GM12874 (cell line): ENCODE measurements around the gene MVP.
A peak's percentile ranks its signal among the peaks of the same experiment; 100 is the strongest.

Source experiments
- TF ChIP-seq, protein P1 (sequence below): IDR thresholded peaks from 2 replicates; pipeline ENCODE4 v1.5.1; 2011; ENCODE audit warnings: low read depth, mild to moderate bottlenecking, control low read depth, low read length, moderate library complexity; ENCODE audit not compliant: insufficient read depth

Gene MVP

DNA sequence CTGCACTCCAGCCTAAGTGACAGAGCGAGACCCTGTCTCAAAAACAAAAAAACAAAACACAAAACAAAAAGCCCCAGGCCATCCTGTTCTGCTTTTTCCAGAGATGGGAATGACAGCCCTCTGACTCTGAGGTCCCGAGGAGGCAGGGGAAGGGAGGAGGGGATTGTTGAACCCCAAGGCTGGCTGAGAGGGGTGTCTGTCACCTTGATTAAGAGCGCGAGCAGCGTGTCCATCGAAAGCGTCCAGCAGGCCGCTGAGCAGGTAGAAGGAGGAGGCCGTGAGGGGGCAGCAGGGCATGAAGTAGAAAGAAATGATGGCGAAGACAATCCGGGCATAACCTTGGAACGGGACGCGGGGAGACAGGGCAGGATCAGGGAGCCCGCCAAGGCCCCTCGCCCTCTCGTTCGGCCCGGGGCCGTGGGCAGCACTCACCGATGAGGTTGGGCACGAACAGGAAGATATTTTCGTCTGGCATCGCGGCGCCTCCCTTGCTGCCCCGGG is 42.2 kb downstream of the MVP start:
- TF ChIP-seq, protein P1, sequence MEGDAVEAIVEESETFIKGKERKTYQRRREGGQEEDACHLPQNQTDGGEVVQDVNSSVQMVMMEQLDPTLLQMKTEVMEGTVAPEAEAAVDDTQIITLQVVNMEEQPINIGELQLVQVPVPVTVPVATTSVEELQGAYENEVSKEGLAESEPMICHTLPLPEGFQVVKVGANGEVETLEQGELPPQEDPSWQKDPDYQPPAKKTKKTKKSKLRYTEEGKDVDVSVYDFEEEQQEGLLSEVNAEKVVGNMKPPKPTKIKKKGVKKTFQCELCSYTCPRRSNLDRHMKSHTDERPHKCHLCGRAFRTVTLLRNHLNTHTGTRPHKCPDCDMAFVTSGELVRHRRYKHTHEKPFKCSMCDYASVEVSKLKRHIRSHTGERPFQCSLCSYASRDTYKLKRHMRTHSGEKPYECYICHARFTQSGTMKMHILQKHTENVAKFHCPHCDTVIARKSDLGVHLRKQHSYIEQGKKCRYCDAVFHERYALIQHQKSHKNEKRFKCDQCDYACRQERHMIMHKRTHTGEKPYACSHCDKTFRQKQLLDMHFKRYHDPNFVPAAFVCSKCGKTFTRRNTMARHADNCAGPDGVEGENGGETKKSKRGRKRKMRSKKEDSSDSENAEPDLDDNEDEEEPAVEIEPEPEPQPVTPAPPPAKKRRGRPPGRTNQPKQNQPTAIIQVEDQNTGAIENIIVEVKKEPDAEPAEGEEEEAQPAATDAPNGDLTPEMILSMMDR = 0 out of 2 replicates have a peak, but pooled peaks have one; percentile 3

DNA sequence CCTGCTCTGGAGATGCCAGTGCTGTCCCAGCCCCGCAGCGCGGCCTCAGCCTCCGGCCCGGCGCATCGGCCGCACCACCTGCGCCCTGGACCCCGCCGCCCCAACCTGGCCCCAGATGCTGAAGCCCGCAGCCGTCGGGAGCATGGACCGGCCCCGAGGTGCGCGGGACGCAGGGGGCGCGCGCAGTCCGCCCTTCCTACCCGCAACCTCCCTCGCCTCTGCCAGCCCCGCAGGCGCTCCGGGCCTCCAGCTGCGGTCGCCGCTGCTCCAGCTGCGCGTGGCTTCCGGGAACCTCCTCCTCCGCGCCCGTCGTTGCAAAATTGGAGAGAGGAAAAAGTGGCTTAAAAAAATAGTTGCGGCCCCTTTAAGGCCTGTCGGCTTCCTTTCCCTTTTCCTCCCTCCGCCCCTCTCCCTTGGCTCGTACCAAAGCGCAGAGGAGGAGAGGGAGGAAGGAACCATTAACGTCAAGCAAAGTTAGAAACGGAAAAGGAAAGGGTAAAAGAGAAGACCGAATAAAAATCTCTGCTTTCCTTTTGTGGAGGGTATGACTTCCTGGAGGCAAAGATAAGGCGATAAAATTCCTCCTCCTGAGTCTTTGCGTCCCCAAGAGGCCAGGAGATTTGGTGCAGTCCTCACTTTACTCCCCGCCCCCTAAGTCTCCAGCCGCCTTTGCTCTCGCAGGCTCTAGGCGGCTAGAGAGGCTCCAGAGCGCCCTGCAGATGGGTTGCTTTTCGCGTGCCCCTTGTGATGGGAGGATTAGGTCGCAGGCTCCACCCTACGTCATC is 42.8 kb downstream of the MVP start, which contains the start of gene CDIPT:
Gene CDIPT (minus strand): TSS at position 343 of the 785 bp plus-strand sequence. CDS start 369 bp downstream, outside the sequence.
- TF ChIP-seq, protein P1 = peak; percentile 84

DNA sequence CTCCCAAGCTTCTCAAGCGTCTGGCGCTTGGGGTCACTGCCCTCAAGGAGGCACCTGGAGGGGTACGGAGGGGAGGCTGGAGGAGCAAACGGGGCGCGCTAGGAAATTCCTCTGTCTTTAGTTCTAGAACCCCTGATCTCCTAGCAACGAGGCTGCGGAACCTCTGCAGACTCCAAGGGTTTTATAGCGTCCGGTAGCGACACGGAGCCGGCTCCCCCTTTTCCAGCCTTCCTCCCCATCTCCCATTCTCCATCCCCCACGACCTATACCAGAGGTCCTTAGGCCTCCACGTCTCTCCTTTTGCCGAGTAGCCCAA is 43.4 kb downstream of the MVP start:
- TF ChIP-seq, protein P1 = no peak

DNA sequence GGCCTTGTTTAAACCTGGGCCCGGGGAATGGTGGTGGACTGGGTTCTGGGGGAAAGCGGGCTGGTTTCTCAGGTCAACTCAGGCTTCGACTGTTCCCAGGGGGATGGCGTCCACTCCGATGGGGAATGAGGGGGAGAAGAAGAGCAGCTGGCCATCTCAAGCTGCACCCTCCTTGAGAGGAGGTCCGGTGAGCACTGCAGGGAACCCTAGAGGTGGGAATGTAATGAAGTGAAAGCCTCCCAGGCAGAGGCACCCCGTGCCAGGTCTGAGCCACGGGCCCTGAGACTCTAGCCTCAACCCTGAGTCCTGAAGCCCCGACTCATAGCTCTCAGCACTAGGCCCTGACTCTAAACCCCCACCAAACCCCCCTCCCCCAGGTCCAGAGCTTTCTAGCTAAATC is 43.9 kb downstream of the MVP start:
- TF ChIP-seq, protein P1 = no peak

DNA sequence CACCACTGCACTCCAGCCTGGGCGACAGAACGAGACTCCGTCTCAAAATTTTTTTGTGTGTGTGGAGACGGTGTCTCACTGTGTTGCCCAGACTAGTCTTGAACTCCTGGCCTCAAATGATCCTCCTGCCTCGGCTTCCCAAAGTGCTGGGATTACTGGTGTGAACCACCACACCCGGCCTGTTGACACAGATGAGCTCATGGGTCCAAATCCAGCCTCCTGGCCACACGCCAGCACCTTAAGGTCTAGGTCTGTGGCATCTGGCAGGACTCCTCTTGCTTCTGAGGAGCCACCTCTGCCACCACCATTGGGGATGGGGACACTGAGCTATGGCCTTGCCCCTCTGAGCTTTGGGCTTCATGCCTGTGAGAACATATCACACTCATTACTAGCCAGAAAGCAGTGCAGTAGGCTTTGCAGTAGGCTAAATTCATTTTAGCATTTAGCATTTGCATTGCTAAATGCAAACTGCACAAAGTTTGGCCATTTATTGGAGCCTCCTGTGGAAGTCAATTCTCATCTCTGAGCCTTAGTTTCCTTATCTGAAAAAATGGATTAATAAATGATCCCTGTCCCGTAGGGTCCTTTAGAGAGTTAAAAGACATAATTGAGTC is 48.2 kb downstream of the MVP start:
- TF ChIP-seq, protein P1 = no peak

DNA sequence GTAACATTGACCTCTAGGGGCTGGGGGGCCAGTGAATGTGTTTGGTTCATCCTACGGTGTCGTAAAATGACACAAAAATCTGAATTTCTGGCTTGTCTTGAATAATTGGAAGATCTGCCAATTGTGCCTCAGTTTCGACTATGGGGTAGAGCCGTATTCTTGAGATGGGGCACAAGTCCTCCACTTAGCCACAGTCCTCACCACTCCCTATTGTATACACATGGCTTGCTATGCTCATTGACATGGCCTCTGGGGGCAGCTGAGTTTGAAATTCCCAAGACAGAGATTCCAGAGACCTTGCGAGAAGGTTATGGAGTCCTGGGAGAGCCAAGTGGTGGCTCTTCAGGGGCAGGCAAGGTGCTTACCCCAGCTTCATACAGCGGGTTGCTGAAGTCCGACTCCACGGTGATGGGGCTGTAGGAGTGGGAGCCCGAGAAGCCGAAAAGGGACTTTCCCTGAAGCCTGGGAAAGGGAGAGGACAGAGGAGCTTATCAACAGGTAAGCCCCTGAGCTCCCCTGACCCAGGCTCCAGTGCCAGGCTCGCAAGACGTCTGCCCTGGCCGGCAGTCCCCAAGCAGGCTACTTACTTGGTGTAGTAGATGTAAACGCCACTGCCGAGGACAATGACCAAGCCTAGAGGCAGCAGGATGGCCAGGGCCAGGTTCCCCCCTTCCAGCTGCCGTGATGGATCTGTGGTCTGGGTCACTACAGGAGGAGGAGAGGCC is 51.7 kb downstream of the MVP start:
- TF ChIP-seq, protein P1 = no peak

DNA sequence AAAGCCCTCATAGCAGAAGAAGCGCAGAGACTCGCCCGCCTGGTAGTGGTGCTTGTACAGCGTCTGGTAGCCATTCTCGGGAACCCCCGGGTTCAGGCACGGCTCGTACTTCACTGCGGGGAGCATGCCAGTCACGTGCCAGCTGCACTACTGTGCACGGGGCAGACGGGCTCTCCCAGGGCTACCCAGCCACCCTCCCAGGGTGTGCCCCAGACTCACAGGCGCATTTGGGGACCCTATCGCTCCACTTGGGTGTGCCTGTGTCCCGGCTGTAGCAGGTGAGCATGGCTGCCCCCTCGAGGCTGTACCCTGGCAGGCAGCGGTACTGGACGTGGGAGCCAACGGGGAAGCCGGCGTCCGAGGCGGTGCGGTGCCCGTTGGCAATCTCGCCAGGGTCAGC is 53.1 kb downstream of the MVP start:
- TF ChIP-seq, protein P1 = no peak
